Progenitor cell of endocrine pancreas (in vitro differentiated cells): Measurements from ENCODE around the gene NCAPG2. TPM values are rescaled to one million over a fixed set of nuclear protein-coding genes. Genes with fewer than 3 reads are reported as not detected.

Source experiments
- DNase-seq: peaks from one replicate; pipeline ENCODE4 v3.0.0; 2021; ENCODE audit warnings: low spot score; ENCODE audit not compliant: unreplicated experiment
- H3K27ac Mint-ChIP-seq: 2 replicates; pipeline ENCODE4 v1.8.0; 2021; ENCODE audit warnings: mild to moderate bottlenecking, moderate library complexity, mixed read lengths
- H3K27me3 Mint-ChIP-seq: 2 replicates; pipeline ENCODE4 v1.8.0; 2021; ENCODE audit warnings: mixed read lengths
- H3K36me3 Mint-ChIP-seq: 2 replicates; pipeline ENCODE4 v1.8.0; 2022; ENCODE audit warnings: mixed read lengths; ENCODE audit not compliant: insufficient read depth
- H3K4me1 Mint-ChIP-seq: 2 replicates; pipeline ENCODE4 v1.8.0; 2021; ENCODE audit warnings: low read depth, mixed read lengths
- H3K4me3 Mint-ChIP-seq: 2 replicates; pipeline ENCODE4 v1.8.0; 2021; ENCODE audit warnings: low read depth, mild to moderate bottlenecking, moderate library complexity, mixed read lengths
- H3K9me3 Mint-ChIP-seq: 2 replicates; pipeline ENCODE4 v1.8.0; 2021; ENCODE audit warnings: low read depth, mixed read lengths
- total RNA-seq: library from RNA; stranded (reverse); gene quantifications from 2 replicates; pipeline ENCODE4 v1.2.1, GENCODE V29; 2021
- TF ChIP-seq, protein P1 (sequence below): fragments of 200-600 bp; sonication (generic); IDR thresholded peaks from one replicate; pipeline ENCODE4 v1.5.0; 2021; ENCODE audit warnings: antibody characterized with exemption, mild to moderate bottlenecking; ENCODE audit not compliant: unreplicated experiment

Gene NCAPG2
- total RNA-seq, 1 donor from 2014 or later: 28.3 TPM

GRCh38 chr7:158740013-158740656 is 35.5 kb upstream of the NCAPG2 start:
- H3K4me3 Mint-ChIP-seq: no peak overlapping the region
- no peaks in the 10 kb centered on the region for H3K4me1 Mint-ChIP-seq
- no peaks in the 10 kb centered on the region for H3K9me3 Mint-ChIP-seq
- peaks cover 19% of the 10 kb centered on the region for H3K36me3 Mint-ChIP-seq
- H3K27ac Mint-ChIP-seq: no peak overlapping the region
- no peaks in the 10 kb centered on the region for H3K27me3 Mint-ChIP-seq
- DNase-seq: no peak
- TF ChIP-seq, protein P1, sequence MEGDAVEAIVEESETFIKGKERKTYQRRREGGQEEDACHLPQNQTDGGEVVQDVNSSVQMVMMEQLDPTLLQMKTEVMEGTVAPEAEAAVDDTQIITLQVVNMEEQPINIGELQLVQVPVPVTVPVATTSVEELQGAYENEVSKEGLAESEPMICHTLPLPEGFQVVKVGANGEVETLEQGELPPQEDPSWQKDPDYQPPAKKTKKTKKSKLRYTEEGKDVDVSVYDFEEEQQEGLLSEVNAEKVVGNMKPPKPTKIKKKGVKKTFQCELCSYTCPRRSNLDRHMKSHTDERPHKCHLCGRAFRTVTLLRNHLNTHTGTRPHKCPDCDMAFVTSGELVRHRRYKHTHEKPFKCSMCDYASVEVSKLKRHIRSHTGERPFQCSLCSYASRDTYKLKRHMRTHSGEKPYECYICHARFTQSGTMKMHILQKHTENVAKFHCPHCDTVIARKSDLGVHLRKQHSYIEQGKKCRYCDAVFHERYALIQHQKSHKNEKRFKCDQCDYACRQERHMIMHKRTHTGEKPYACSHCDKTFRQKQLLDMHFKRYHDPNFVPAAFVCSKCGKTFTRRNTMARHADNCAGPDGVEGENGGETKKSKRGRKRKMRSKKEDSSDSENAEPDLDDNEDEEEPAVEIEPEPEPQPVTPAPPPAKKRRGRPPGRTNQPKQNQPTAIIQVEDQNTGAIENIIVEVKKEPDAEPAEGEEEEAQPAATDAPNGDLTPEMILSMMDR: no peak

- Mint-ChIP-seq H3K27me3 (no peaks in the 10 kb centered on the region), H3K36me3 (peaks cover 22% of the 10 kb centered on the region), H3K4me3 (no peak overlapping the region), H3K9me3 (no peaks in the 10 kb centered on the region), H3K27ac (no peak overlapping the region), H3K4me1 (no peaks in the 10 kb centered on the region)
- DNase-seq: no peak
- TF ChIP-seq, protein P1: no peak
These were observed 34.2 kb upstream of the NCAPG2 start for GRCh38 chr7:158738841-158739240.

GRCh38 chr7:158737064-158737695 is 32.6 kb upstream of the NCAPG2 start:
- TF ChIP-seq, protein P1: no peak
- peak overlapping the region; percentile 45 for H3K27ac Mint-ChIP-seq
- peaks cover 19% of the 10 kb centered on the region for H3K36me3 Mint-ChIP-seq
- H3K9me3 Mint-ChIP-seq: no peaks in the 10 kb centered on the region
- no peaks in the 10 kb centered on the region for H3K4me1 Mint-ChIP-seq
- no peaks in the 10 kb centered on the region for H3K27me3 Mint-ChIP-seq
- no peak for DNase-seq
- no peak overlapping the region for H3K4me3 Mint-ChIP-seq

- no peak overlapping the region for H3K4me3 Mint-ChIP-seq
- H3K36me3 Mint-ChIP-seq: peaks cover 19% of the 10 kb centered on the region
- H3K9me3 Mint-ChIP-seq: no peaks in the 10 kb centered on the region
- TF ChIP-seq, protein P1: no peak
- H3K27me3 Mint-ChIP-seq: no peaks in the 10 kb centered on the region
- H3K27ac Mint-ChIP-seq: no peak overlapping the region
- DNase-seq: no peak
- H3K4me1 Mint-ChIP-seq: no peaks in the 10 kb centered on the region
These were observed 31.3 kb upstream of the NCAPG2 start for GRCh38 chr7:158735935-158736334.

DNA sequence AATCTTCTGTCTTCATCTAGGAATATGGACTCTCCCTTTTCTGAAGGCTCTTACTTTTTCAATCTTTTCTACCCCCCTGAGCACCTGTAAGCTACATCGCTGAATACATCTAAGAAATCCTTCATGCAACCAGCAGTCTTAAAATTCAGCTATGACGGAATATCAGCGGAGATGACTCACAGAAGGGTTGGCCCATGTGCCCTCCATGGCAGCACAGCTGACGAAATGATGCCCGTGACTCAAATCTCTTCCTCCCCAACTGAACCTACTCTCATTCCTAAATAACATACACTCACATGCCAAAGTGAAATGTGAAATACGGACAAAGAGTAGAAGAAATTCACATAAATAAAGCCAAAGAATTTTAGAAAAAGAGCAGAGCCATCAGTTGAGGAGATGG is 30.3 kb upstream of the NCAPG2 start:
- no peaks in the 10 kb centered on the region for H3K4me1 Mint-ChIP-seq
- TF ChIP-seq, protein P1: no peak
- no peaks in the 10 kb centered on the region for H3K9me3 Mint-ChIP-seq
- H3K36me3 Mint-ChIP-seq: peaks cover 15% of the 10 kb centered on the region
- H3K4me3 Mint-ChIP-seq: no peak overlapping the region
- no peaks in the 10 kb centered on the region for H3K27me3 Mint-ChIP-seq
- no peak for DNase-seq
- no peak overlapping the region for H3K27ac Mint-ChIP-seq
